DOHH2 (cell line): Measurements from ENCODE around the gene AUTS2.

ENCODE experiments used
- EZH2phosphoT487 ChIP-seq: fragments of 200-600 bp; sonication (generic); IDR thresholded peaks from 2 replicates; pipeline ENCODE4 v1.6.1; 2017; ENCODE audit warnings: borderline replicate concordance, mild to moderate bottlenecking, antibody characterized with exemption, low read length, moderate library complexity, mixed read lengths
- TF ChIP-seq, protein P1 (sequence below): fragments of 200-600 bp; sonication (generic); IDR thresholded peaks from one replicate; pipeline ENCODE4 v1.5.1; 2014; ENCODE audit warnings: antibody characterized with exemption, mild to moderate bottlenecking, low read depth, low read length; ENCODE audit not compliant: poor library complexity, severe bottlenecking

DNA sequence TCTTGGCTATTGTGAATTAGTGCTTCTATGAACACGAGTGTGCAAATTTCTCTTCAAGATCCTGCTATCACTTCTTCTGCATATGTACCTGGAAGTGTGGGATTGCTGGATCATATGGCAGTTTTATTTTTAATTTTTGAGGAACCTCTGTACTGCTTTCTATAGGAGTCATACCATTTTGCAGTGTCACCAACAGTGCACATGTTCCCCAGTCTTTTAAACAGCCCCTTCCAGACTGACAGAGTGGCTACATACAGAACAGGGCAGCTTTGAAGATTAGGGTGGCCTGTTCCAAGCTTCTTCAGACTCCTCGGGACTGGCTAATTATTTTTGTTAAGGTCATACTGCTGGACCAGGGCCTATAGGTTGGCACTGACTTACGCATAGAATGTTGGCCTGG lies 82.9 kb downstream of the AUTS2 start:
- TF ChIP-seq, protein P1, sequence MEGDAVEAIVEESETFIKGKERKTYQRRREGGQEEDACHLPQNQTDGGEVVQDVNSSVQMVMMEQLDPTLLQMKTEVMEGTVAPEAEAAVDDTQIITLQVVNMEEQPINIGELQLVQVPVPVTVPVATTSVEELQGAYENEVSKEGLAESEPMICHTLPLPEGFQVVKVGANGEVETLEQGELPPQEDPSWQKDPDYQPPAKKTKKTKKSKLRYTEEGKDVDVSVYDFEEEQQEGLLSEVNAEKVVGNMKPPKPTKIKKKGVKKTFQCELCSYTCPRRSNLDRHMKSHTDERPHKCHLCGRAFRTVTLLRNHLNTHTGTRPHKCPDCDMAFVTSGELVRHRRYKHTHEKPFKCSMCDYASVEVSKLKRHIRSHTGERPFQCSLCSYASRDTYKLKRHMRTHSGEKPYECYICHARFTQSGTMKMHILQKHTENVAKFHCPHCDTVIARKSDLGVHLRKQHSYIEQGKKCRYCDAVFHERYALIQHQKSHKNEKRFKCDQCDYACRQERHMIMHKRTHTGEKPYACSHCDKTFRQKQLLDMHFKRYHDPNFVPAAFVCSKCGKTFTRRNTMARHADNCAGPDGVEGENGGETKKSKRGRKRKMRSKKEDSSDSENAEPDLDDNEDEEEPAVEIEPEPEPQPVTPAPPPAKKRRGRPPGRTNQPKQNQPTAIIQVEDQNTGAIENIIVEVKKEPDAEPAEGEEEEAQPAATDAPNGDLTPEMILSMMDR = no peak
- TF ChIP-seq EZH2phosphoT487 = no peak
